HCT116 (cell line): ENCODE data around the gene CBFA2T3. TPM values are rescaled to one million over a fixed set of nuclear protein-coding genes. Genes with fewer than 3 reads are reported as not detected.

Experiments
- ATAC-seq: fragments of 200-7000 bp; cut with Tn5 transposase; 2 replicates; pipeline ENCODE4 v1.9.1; 2020; ENCODE audit warnings: mild to moderate bottlenecking, moderate library complexity
- BruUV-seq: library from RNA; stranded (reverse); fragments of 400-500 nt; replicated peaks from 2 replicates; lab custom pipeline; 2021; lab: Mats Ljungman, UMichigan
- CTCF ChIA-PET: fragments of 300-600 bp; sonication (Branson Sonifier 250); formaldehyde crosslinking; loops from one replicate; lab custom pipeline; 2021; ENCODE audit warnings: antibody characterized with exemption; lab: Charles Lee
- POLR2A ChIA-PET: fragments of 300-600, 350-600 bp; sonication (Branson Sonifier 250); formaldehyde crosslinking; loops from one replicate; lab custom pipeline; 2021; ENCODE audit warnings: antibody characterized with exemption; lab: Charles Lee
- RAD21 ChIA-PET, 2 experiments: fragments of 300-600 bp; sonication (Branson Sonifier 250); formaldehyde crosslinking; loops; one replicate each; lab custom pipeline; 2023; ENCODE audit warnings: low total read pairs in 2 of 2; ENCODE audit not compliant: uncharacterized antibody in 2 of 2, unreplicated experiment in 2 of 2, low non-redundant PET in 1 of 2; lab: Charles Lee
- DNase-seq: peaks from one replicate; pipeline ENCODE4 v3.0.0-alpha.2; 2010; ENCODE audit warnings: low read depth, low spot score
- H2AFZ ChIP-seq: fragments of 200-600 bp; shearing (Covaris generic), sonication (generic); 2 replicates; pipeline ENCODE4 v1.6.1; 2017; ENCODE audit warnings: low read depth, mixed run types, mixed read lengths, antibody characterized with exemption, low read length; ENCODE audit not compliant: poor library complexity, severe bottlenecking
- H3K27ac ChIP-seq: 2 replicates; pipeline ENCODE4 v1.5.1; 2012; ENCODE audit warnings: low read depth, low read length
- H3K27me3 ChIP-seq: fragments of 200-600 bp; sonication (generic); 2 replicates; pipeline ENCODE4 v1.6.1; 2016; ENCODE audit warnings: mixed run types, low read length, mixed read lengths; ENCODE audit not compliant: insufficient read depth
- H3K36me3 ChIP-seq, 2 experiments: fragments of 200-500 bp in 1 of 2; fragments of 200-600 bp in 1 of 2; sonication (Bioruptor generic) in 1 of 2; sonication (generic) in 1 of 2; 2 replicates each; pipeline versions ENCODE4 v1.5.1 to v1.6.1; 2014 to 2016; ENCODE audit warnings: low read length in 2 of 2, inconsistent platforms in 1 of 2, mixed read lengths in 1 of 2, mixed run types in 1 of 2; ENCODE audit not compliant: insufficient read depth in 2 of 2, control insufficient read depth in 1 of 2
- H3K4me1 ChIP-seq, 2 experiments: fragments of 200-600 bp in 1 of 2; sonication (generic) in 1 of 2; 2 replicates each; pipeline versions ENCODE4 v1.5.1 to v1.6.1; 2012 to 2017; ENCODE audit warnings: low read length in 2 of 2, inconsistent platforms in 1 of 2, mild to moderate bottlenecking in 1 of 2, mixed read lengths in 1 of 2, mixed run types in 1 of 2, moderate library complexity in 1 of 2; ENCODE audit not compliant: insufficient read depth in 2 of 2, control insufficient read depth in 1 of 2
- H3K4me2 ChIP-seq: fragments of 200-600 bp; sonication (generic); 2 replicates; pipeline ENCODE4 v1.6.1; 2017; ENCODE audit warnings: mixed run types, low read length, mixed read lengths
- H3K4me3 ChIP-seq, 2 experiments: fragments of 200-600 bp in 1 of 2; sonication (generic) in 1 of 2; replicated peaks in 1 of 2; 2 replicates each; pipeline ENCODE4 v1.5.1; 2011 to 2016; ENCODE audit warnings: low read length in 2 of 2, control low read depth in 1 of 2, low read depth in 1 of 2, mild to moderate bottlenecking in 1 of 2, mixed read lengths in 1 of 2, mixed run types in 1 of 2
- H3K79me2 ChIP-seq: fragments of 200-600 bp; sonication (generic); 2 replicates; pipeline ENCODE4 v1.6.1; 2017; ENCODE audit warnings: mild to moderate bottlenecking, mixed run types, low read length, moderate library complexity, mixed read lengths; ENCODE audit not compliant: insufficient read depth
- H3K9ac ChIP-seq: fragments of 200-600 bp; sonication (generic); 2 replicates; pipeline ENCODE4 v1.6.1; 2016; ENCODE audit warnings: low read length, mixed read lengths
- H3K9me2 ChIP-seq: fragments of 200-600 bp; sonication (generic), shearing (Covaris generic); 2 replicates; pipeline ENCODE4 v1.6.1; 2017; ENCODE audit warnings: mixed run types, mild to moderate bottlenecking, moderate library complexity; ENCODE audit not compliant: insufficient read depth
- H3K9me3 ChIP-seq, 2 experiments: fragments of 200-500 bp in 1 of 2; fragments of 200-600 bp in 1 of 2; sonication (Bioruptor generic) in 1 of 2; sonication (generic) in 1 of 2; 2 replicates each; pipeline ENCODE4 v1.6.1; 2014 to 2017; ENCODE audit warnings: low read length in 2 of 2, mixed read lengths in 2 of 2, inconsistent platforms in 1 of 2, low read depth in 1 of 2, mild to moderate bottlenecking in 1 of 2, mixed run types in 1 of 2, moderate library complexity in 1 of 2; ENCODE audit not compliant: control insufficient read depth in 1 of 2, insufficient read depth in 1 of 2
- H4K20me1 ChIP-seq: fragments of 200-600 bp; sonication (generic), shearing (Covaris generic); 2 replicates; pipeline ENCODE4 v1.6.1; 2017; ENCODE audit warnings: mixed run types, mild to moderate bottlenecking, moderate library complexity; ENCODE audit not compliant: insufficient read depth
- EGR1 ChIP-seq: IDR thresholded peaks from 2 replicates; pipeline ENCODE4 v1.6.1; 2012; ENCODE audit warnings: low read depth
- EZH2phosphoT487 ChIP-seq: fragments of 200-600 bp; IDR thresholded peaks from 2 replicates; pipeline ENCODE4 v1.6.1; 2018; ENCODE audit warnings: antibody characterized with exemption, borderline replicate concordance
- FOSL1 ChIP-seq: IDR thresholded peaks from 2 replicates; pipeline ENCODE4 v1.6.1; 2012; ENCODE audit warnings: low read depth
- JUND ChIP-seq: IDR thresholded peaks from 2 replicates; pipeline ENCODE4 v1.6.1; 2012
- MAX ChIP-seq: IDR thresholded peaks from 2 replicates; pipeline ENCODE4 v1.6.1; 2012
- RAD21 ChIP-seq: IDR thresholded peaks from 2 replicates; pipeline ENCODE4 v1.6.1; 2012; ENCODE audit warnings: low read depth, mild to moderate bottlenecking
- SIN3A ChIP-seq: IDR thresholded peaks from 2 replicates; pipeline ENCODE4 v1.6.1; 2012; ENCODE audit warnings: low read depth
- TCF7L2 ChIP-seq: IDR thresholded peaks from 2 replicates; pipeline ENCODE4 v1.7.0; 2011; ENCODE audit warnings: borderline replicate concordance, inconsistent platforms; ENCODE audit not compliant: insufficient read depth, insufficient read length; ENCODE audit errors: extremely low read depth
- ZFX ChIP-seq: fragments of 450-650 bp; IDR thresholded peaks from 2 replicates; pipeline ENCODE4 v1.6.1; 2017
- intact Hi-C: fragments of 100-400 bp; cut with micrococcal nuclease; formaldehyde crosslinking; loops from 2 replicates; pipeline ENCODE4 v1.10.0; 2022
- total RNA-seq: library from RNA; stranded (reverse); gene quantifications from one replicate; pipeline ENCODE4 v1.2.1, GENCODE V29; 2021; ENCODE audit not compliant: unreplicated experiment
- TF ChIP-seq, protein P1 (sequence below): IDR thresholded peaks from 2 replicates; pipeline ENCODE4 v1.6.1; 2012
- TF ChIP-seq, protein P2 (sequence below): IDR thresholded peaks from 2 replicates; pipeline ENCODE4 v1.6.1; 2011; ENCODE audit warnings: mild to moderate bottlenecking, low read length, moderate library complexity; ENCODE audit not compliant: insufficient replicate concordance; ENCODE audit errors: extremely low read depth

CBFA2T3 gene
- total RNA-seq, 1 experiment from 2014 or later: 19.1 TPM

DNA sequence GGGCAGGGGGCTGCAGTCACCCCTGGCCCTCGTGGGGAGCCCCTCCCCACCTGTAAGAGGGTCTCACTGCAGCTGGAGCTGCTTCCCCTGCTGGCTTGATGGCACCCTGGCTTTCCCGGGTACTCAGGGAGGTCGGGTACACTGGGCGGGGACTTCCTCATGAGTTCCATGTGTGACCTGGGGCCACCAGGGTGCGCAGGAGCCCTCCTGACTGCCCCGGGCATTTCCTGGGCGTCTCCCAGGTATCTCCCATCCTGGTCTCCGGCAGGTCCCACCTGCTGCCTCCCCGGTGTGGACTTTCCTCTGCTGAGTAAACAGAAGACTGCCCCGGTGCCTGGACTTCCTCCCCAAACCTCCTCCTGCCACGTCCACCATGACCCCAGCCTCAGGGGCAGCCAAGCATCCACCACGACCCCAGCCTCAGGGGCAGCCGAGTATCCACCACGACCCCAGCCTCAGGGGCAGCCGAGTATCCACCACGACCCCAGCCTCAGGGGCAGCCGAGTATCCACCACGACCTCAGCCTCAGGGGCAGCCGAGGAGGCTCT lies 40.9 kb downstream of the CBFA2T3 start:
- H4K20me1 ChIP-seq: no peaks in the 10 kb centered on the region
- peaks cover 7% of the 10 kb centered on the region; the same call in 1 of the 2 replicates for H3K79me2 ChIP-seq
- no peak overlapping the region for H3K9ac ChIP-seq
- POLR2A ChIA-PET: no interaction called here
- no peak overlapping the region for H3K4me3 ChIP-seq
- no peak for DNase-seq
- TF ChIP-seq, protein P1, sequence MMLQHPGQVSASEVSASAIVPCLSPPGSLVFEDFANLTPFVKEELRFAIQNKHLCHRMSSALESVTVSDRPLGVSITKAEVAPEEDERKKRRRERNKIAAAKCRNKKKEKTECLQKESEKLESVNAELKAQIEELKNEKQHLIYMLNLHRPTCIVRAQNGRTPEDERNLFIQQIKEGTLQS: no peak
- TF ChIP-seq EZH2phosphoT487 (no peak), JUND (no peak), MAX (no peak), TCF7L2 (no peak), EGR1 (no peak), SIN3A (no peak), FOSL1 (no peak), ZFX (no peak), RAD21 (no peak)
- TF ChIP-seq, protein P2, sequence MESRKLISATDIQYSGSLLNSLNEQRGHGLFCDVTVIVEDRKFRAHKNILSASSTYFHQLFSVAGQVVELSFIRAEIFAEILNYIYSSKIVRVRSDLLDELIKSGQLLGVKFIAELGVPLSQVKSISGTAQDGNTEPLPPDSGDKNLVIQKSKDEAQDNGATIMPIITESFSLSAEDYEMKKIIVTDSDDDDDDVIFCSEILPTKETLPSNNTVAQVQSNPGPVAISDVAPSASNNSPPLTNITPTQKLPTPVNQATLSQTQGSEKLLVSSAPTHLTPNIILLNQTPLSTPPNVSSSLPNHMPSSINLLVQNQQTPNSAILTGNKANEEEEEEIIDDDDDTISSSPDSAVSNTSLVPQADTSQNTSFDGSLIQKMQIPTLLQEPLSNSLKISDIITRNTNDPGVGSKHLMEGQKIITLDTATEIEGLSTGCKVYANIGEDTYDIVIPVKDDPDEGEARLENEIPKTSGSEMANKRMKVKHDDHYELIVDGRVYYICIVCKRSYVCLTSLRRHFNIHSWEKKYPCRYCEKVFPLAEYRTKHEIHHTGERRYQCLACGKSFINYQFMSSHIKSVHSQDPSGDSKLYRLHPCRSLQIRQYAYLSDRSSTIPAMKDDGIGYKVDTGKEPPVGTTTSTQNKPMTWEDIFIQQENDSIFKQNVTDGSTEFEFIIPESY: no peak
- TF ChIP-seq, all 23 proteins: peak for 0
- H3K27me3 ChIP-seq: no peaks in the 10 kb centered on the region
- H3K27ac ChIP-seq: peak overlapping the region; percentile 27; the same call in 1 of the 2 replicates
- H2AFZ ChIP-seq: no peak overlapping the region
- H3K4me2 ChIP-seq: peak overlapping the region; percentile 21; the same call in 1 of the 2 replicates
- RAD21 ChIA-PET: no interaction called here
- peaks cover 3 to 24% of the 10 kb centered on the region in 2 experiments; a peak in 3 of 4 replicates for H3K4me1 ChIP-seq
- H3K36me3 ChIP-seq: no peaks in the 10 kb centered on the region
- peak; percentile 45 for ATAC-seq
- CTCF ChIA-PET: no interaction called here
- H3K9me2 ChIP-seq: no peaks in the 10 kb centered on the region
- intact Hi-C loops: no loop called here
- no TSS peak for BruUV-seq
- H3K9me3 ChIP-seq: no peaks in the 10 kb centered on the region
